GM06990 (cell line): Measurements from ENCODE around the gene CKM.

ENCODE experiments used
- DNase-seq: peaks from one replicate; pipeline ENCODE4 v3.0.0-alpha.2; 2011; ENCODE audit not compliant: insufficient read length; ENCODE audit errors: extremely low read depth
- H3K27me3 ChIP-seq: replicated peaks from 2 replicates; pipeline ENCODE4 v1.6.0; 2011; ENCODE audit warnings: low read length; ENCODE audit not compliant: control insufficient read depth, insufficient read depth
- H3K36me3 ChIP-seq: 2 replicates; pipeline ENCODE4 v1.5.1; 2011; ENCODE audit warnings: low read length; ENCODE audit not compliant: control insufficient read depth, insufficient read depth
- H3K4me3 ChIP-seq: replicated peaks from 2 replicates; pipeline ENCODE4 v1.5.1; 2011; ENCODE audit warnings: low read depth, mild to moderate bottlenecking, control low read depth, low read length
- TF ChIP-seq, protein P1 (sequence below): IDR thresholded peaks from 2 replicates; pipeline ENCODE4 v1.5.1; 2011; ENCODE audit warnings: low read length, control low read depth, mild to moderate bottlenecking, inconsistent platforms; ENCODE audit not compliant: insufficient read depth, poor library complexity, severe bottlenecking

The CKM gene

DNA sequence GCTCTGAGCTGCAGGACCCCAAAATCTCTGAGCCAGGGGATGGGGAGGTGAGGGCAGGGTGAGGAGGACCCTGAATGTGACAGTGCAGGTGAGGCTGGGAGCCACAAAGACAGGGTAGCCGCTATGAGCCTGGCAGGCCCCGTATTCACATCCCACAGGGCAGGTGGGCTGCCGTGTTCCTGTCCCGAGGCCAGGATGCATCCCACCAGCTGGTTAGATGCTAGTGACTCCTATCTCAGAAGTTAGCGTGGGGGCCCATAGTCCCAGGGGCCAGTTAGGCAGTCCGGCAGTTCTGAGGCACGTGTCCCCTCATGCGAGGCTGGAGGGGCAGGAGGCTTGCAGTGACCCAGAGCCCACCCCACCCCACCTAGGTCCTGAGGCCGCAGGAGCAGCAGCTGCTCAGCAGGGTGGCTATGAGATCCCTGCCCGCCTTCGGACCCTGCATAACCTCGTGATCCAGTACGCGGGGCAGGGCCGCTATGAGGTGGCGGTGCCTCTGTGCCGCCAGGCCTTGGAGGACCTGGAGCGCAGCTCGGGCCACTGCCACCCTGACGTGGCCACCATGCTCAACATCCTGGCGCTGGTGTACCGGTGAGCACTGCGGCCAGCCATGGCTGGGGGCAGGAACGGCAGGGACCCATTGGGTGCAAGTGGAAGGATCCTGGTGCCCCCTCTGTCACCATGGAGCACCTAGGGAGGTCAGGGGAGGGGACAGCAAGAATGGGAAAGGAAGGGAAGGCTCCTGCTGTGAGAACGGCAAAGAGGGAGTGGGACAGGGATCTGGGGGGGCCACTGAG is 25.1 kb upstream of the CKM start:
- peaks cover 11% of the 10 kb centered on the region for H3K36me3 ChIP-seq
- no peak for DNase-seq
- H3K4me3 ChIP-seq, result no peak overlapping the region
- TF ChIP-seq, protein P1, sequence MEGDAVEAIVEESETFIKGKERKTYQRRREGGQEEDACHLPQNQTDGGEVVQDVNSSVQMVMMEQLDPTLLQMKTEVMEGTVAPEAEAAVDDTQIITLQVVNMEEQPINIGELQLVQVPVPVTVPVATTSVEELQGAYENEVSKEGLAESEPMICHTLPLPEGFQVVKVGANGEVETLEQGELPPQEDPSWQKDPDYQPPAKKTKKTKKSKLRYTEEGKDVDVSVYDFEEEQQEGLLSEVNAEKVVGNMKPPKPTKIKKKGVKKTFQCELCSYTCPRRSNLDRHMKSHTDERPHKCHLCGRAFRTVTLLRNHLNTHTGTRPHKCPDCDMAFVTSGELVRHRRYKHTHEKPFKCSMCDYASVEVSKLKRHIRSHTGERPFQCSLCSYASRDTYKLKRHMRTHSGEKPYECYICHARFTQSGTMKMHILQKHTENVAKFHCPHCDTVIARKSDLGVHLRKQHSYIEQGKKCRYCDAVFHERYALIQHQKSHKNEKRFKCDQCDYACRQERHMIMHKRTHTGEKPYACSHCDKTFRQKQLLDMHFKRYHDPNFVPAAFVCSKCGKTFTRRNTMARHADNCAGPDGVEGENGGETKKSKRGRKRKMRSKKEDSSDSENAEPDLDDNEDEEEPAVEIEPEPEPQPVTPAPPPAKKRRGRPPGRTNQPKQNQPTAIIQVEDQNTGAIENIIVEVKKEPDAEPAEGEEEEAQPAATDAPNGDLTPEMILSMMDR, result no peak
- H3K27me3 ChIP-seq, result no peaks in the 10 kb centered on the region

DNA sequence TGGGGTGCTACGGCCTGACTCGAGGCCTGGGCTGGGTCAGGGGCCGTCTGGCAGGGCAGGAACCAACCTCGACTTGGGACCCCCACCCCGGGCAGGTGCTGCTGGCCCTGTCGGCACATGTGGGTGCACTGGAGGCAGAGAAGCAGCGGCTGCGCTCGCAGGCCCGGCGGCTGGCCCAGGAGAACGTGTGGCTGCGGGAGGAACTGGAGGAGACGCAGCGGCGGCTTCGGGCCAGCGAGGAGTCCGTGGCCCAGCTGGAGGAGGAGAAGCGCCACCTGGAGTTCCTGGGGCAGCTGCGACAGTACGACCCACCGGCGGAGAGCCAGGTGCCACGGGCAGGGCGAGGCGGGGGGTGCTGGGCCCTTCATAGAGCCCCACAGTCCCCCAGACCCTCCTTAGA is 23.8 kb upstream of the CKM start:
- TF ChIP-seq, protein P1, result no peak
- Histone ChIP-seq H3K36me3 (peaks cover 7% of the 10 kb centered on the region), H3K4me3 (no peak overlapping the region), H3K27me3 (no peaks in the 10 kb centered on the region)
- no peak for DNase-seq

DNA sequence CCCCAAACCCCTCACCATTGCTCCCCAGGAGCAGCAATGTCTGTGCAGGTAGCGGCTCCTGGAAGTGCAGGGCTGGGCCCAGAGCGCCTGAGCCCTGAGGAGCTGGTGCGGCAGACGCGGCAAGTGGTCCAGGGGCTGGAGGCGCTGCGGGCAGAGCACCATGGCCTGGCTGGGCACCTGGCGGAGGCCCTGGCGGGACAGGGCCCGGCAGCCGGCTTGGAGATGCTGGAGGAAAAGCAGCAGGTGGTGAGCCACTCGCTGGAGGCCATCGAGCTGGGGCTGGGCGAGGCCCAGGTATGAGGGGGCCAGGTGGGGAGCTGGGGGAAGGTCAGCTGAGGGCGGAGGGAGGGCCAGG is 22.8 kb upstream of the CKM start:
- DNase-seq, result no peak
- no peak overlapping the region for H3K4me3 ChIP-seq
- TF ChIP-seq, protein P1, result no peak
- H3K27me3 ChIP-seq, result no peaks in the 10 kb centered on the region; the same call in 1 of the 2 replicates
- H3K36me3 ChIP-seq, result peaks cover 3% of the 10 kb centered on the region; the same call in 1 of the 2 replicates

- TF ChIP-seq, protein P1, result no peak
- no peaks in the 10 kb centered on the region; the same call in 1 of the 2 replicates for H3K27me3 ChIP-seq
- DNase-seq, result no peak
- peaks cover 2% of the 10 kb centered on the region; the same call in 1 of the 2 replicates for H3K36me3 ChIP-seq
- H3K4me3 ChIP-seq, result no peak overlapping the region
These were observed 22.2 kb upstream of the CKM start for GRCh38 chr19:45344621-45345505.

- DNase-seq, result no peak
- no peaks in the 10 kb centered on the region for H3K36me3 ChIP-seq
- H3K27me3 ChIP-seq, result no peaks in the 10 kb centered on the region; the same call in 1 of the 2 replicates
- H3K4me3 ChIP-seq, result no peak overlapping the region
- TF ChIP-seq, protein P1, result no peak
These were observed 20.2 kb upstream of the CKM start for GRCh38 chr19:45342911-45343310.
